H9 (cell line): Measurements from ENCODE around the gene ALPG. TPM values are rescaled to one million over a fixed set of nuclear protein-coding genes. Genes with fewer than 3 reads are reported as not detected.

Experiments
- DNase-seq: peaks from one replicate; pipeline ENCODE4 v3.0.0-alpha.2; 2017
- H2AFZ ChIP-seq: one replicate; pipeline ENCODE4 v1.6.1; 2013; ENCODE audit warnings: mild to moderate bottlenecking, low read length, control low read depth, moderate library complexity
- H2AK5ac ChIP-seq: 2 replicates; pipeline ENCODE4 v1.6.1; 2013; ENCODE audit warnings: low read length, control low read depth, mixed read lengths; ENCODE audit not compliant: insufficient read length
- H2BK120ac ChIP-seq: one replicate; pipeline ENCODE4 v1.6.1; 2013; ENCODE audit warnings: low read depth, mild to moderate bottlenecking, low read length, control low read depth, inconsistent platforms; ENCODE audit not compliant: poor library complexity, severe bottlenecking
- H2BK12ac ChIP-seq: 2 replicates; pipeline ENCODE4 v1.6.1; 2013; ENCODE audit warnings: low read length, control low read depth, mixed read lengths, low read depth; ENCODE audit not compliant: insufficient read length
- H2BK15ac ChIP-seq: 2 replicates; pipeline ENCODE4 v1.6.1; 2013; ENCODE audit warnings: low read depth, low read length, control low read depth
- H2BK20ac ChIP-seq: one replicate; pipeline ENCODE4 v1.6.1; 2013; ENCODE audit warnings: low read depth, mild to moderate bottlenecking, low read length, control low read depth, inconsistent platforms; ENCODE audit not compliant: poor library complexity, severe bottlenecking
- H2BK5ac ChIP-seq: 2 replicates; pipeline ENCODE4 v1.6.1; 2013; ENCODE audit warnings: low read length, control low read depth, mixed read lengths; ENCODE audit not compliant: insufficient read length
- H3K14ac ChIP-seq: 2 replicates; pipeline ENCODE4 v1.6.1; 2013; ENCODE audit warnings: low read length, control low read depth; ENCODE audit not compliant: insufficient read depth
- H3K18ac ChIP-seq: 2 replicates; pipeline ENCODE4 v1.6.1; 2013; ENCODE audit warnings: low read depth, mild to moderate bottlenecking, mixed read lengths, low read length, control low read depth; ENCODE audit not compliant: insufficient read length
- H3K23ac ChIP-seq: 2 replicates; pipeline ENCODE4 v1.6.1; 2013; ENCODE audit warnings: low read length, control low read depth, mixed read lengths, low read depth; ENCODE audit not compliant: insufficient read length
- H3K23me2 ChIP-seq: 2 replicates; pipeline ENCODE4 v1.6.1; 2013; ENCODE audit warnings: low read depth, mild to moderate bottlenecking, mixed read lengths, low read length, control low read depth; ENCODE audit not compliant: insufficient read length, poor library complexity, severe bottlenecking
- H3K27ac ChIP-seq: 2 replicates; pipeline ENCODE4 v1.5.1; 2013; ENCODE audit warnings: low read length, control low read depth, mixed read lengths, low read depth; ENCODE audit not compliant: insufficient read length
- H3K27me3 ChIP-seq: 2 replicates; pipeline ENCODE4 v1.6.1; 2013; ENCODE audit warnings: low read length, control low read depth, inconsistent platforms; ENCODE audit not compliant: insufficient read depth
- H3K4ac ChIP-seq: 2 replicates; pipeline ENCODE4 v1.6.1; 2013; ENCODE audit warnings: low read depth, mild to moderate bottlenecking, control low read depth, inconsistent platforms, low read length, moderate library complexity
- H3K4me1 ChIP-seq: 2 replicates; pipeline ENCODE4 v1.6.1; 2013; ENCODE audit warnings: low read length, control low read depth, inconsistent platforms; ENCODE audit not compliant: insufficient read depth
- H3K4me2 ChIP-seq: 2 replicates; pipeline ENCODE4 v1.6.1; 2013; ENCODE audit warnings: low read length, control low read depth, mixed read lengths; ENCODE audit not compliant: insufficient read length, insufficient read depth
- H3K56ac ChIP-seq: 2 replicates; pipeline ENCODE4 v1.6.1; 2013; ENCODE audit warnings: low read depth, mild to moderate bottlenecking, mixed read lengths, low read length, control low read depth; ENCODE audit not compliant: insufficient read length
- H3K79me1 ChIP-seq: 2 replicates; pipeline ENCODE4 v1.6.1; 2013; ENCODE audit warnings: low read depth, mild to moderate bottlenecking, moderate library complexity, low read length, control low read depth, inconsistent platforms; ENCODE audit not compliant: insufficient read depth, poor library complexity, severe bottlenecking
- H3K79me2 ChIP-seq: 2 replicates; pipeline ENCODE4 v1.6.1; 2013; ENCODE audit warnings: low read length, control low read depth, inconsistent platforms; ENCODE audit not compliant: insufficient read depth
- H3K9ac ChIP-seq: 2 replicates; pipeline ENCODE4 v1.6.1; 2013; ENCODE audit warnings: low read length, control low read depth, mixed read lengths; ENCODE audit not compliant: insufficient read length; ENCODE audit errors: extremely low read depth
- H3K9me3 ChIP-seq: one replicate; pipeline ENCODE4 v1.6.1; 2013; ENCODE audit warnings: low read depth, low read length, inconsistent platforms; ENCODE audit not compliant: control insufficient read depth
- H3T11ph ChIP-seq: one replicate; pipeline ENCODE4 v1.6.1; 2013; ENCODE audit warnings: mild to moderate bottlenecking, low read length, control low read depth, inconsistent platforms
- H4K20me1 ChIP-seq: one replicate; pipeline ENCODE4 v1.6.1; 2013; ENCODE audit not compliant: control insufficient read depth, insufficient read length, insufficient read depth
- H4K5ac ChIP-seq: 2 replicates; pipeline ENCODE4 v1.6.1; 2013; ENCODE audit warnings: low read depth, mild to moderate bottlenecking, mixed read lengths, low read length, control low read depth; ENCODE audit not compliant: insufficient read length
- H4K8ac ChIP-seq: replicated peaks from 2 replicates; pipeline ENCODE4 v1.6.1; 2013; ENCODE audit warnings: low read length, control low read depth, mixed read lengths, low read depth; ENCODE audit not compliant: insufficient read length
- H4K91ac ChIP-seq: 2 replicates; pipeline ENCODE4 v1.6.1; 2013; ENCODE audit warnings: low read depth, mild to moderate bottlenecking, moderate library complexity, mixed read lengths, low read length, control low read depth; ENCODE audit not compliant: insufficient read length
- H3K27ac Mint-ChIP-seq, 3 experiments: 2 replicates in 2 of 3; 3 replicates in 1 of 3; pipeline ENCODE4 v1.8.0; 2020 to 2021; ENCODE audit warnings: mixed read lengths in 3 of 3, mild to moderate bottlenecking in 1 of 3, moderate library complexity in 1 of 3
- H3K27me3 Mint-ChIP-seq: 2 replicates; pipeline ENCODE4 v1.8.0; 2021; ENCODE audit warnings: low read depth, mild to moderate bottlenecking, moderate library complexity, mixed read lengths
- H3K36me3 Mint-ChIP-seq, 3 experiments: 2 replicates in 2 of 3; 3 replicates in 1 of 3; pipeline ENCODE4 v1.8.0; 2020 to 2021; ENCODE audit warnings: low read depth in 3 of 3, mixed read lengths in 3 of 3; ENCODE audit not compliant: insufficient read depth in 1 of 3
- H3K4me1 Mint-ChIP-seq, 2 experiments: 2 replicates each; pipeline ENCODE4 v1.8.0; 2020; ENCODE audit warnings: mixed read lengths in 2 of 2
- H3K4me3 Mint-ChIP-seq, 2 experiments: 2 replicates in 1 of 2; 3 replicates in 1 of 2; pipeline ENCODE4 v1.8.0; 2020 to 2021; ENCODE audit warnings: mild to moderate bottlenecking in 2 of 2, mixed read lengths in 2 of 2, moderate library complexity in 1 of 2
- H3K9me3 Mint-ChIP-seq, 2 experiments: 2 replicates in 1 of 2; 3 replicates in 1 of 2; pipeline ENCODE4 v1.8.0; 2020; ENCODE audit warnings: mild to moderate bottlenecking in 2 of 2, mixed read lengths in 2 of 2, moderate library complexity in 1 of 2
- WGBS: extraction: QIAGEN DNeasy Blood & Tissue Kit; methylation state at CpG from one replicate; pipeline ENCODE4 v1.1.7; 2013; ENCODE audit warnings: missing lambda C conversion rate, low lambda C conversion rate, mixed read lengths; ENCODE audit not compliant: insufficient read length; ENCODE audit errors: extremely low coverage; 5-methylcytosine and 5-hydroxymethylcytosine counted together
- total RNA-seq: library from RNA; stranded (reverse); gene quantifications from 2 replicates; pipeline ENCODE4 v1.2.1, GENCODE V29; 2021
- TF ChIP-seq, protein P1 (sequence below): fragments of 200-600 bp; sonication (generic); conservative IDR thresholded peaks from 3 replicates; pipeline ENCODE4 v1.8.0; 2021; ENCODE audit warnings: antibody characterized with exemption, mild to moderate bottlenecking

The ALPG gene
- total RNA-seq, 1 experiment from 2014 or later: 1.3 TPM

DNA sequence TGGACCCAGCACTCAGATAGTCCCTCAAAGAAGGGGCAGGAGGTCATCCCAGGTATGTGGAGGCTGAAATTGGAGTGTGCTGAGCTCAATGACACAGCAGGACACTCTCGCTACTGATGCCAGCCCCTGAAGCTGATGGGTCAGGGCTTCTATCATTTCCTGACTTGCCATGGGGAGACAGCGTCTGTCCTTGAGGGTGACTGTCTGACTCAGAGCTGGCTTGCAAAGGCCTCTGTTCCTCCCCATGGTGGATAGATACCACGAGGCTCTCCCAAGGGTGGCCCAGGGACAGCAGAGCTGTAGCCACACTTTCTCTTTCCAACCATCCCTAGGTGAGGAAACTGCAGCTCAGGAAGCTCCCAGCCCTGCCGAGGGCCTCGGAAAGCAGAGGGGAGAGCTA is 10.8 kb downstream of the ALPG start:
- H3K27me3 ChIP-seq: peaks cover 28% of the 10 kb centered on the region; the same call in 1 of the 2 replicates
- no peak overlapping the region for H2AFZ ChIP-seq
- no peak overlapping the region for H3K4ac ChIP-seq
- H4K5ac ChIP-seq: no peak overlapping the region
- no peak overlapping the region for H3K23ac ChIP-seq
- H3K9ac ChIP-seq: no peak overlapping the region
- no peak overlapping the region for H2AK5ac ChIP-seq
- no peaks in the 10 kb centered on the region for H3K79me2 ChIP-seq
- H2BK15ac ChIP-seq: no peak overlapping the region; the same call in 1 of the 2 replicates
- Mint-ChIP-seq H3K27ac (no peak overlapping the region), H3K36me3 (peaks cover 6 to 85% (median 46%) of the 10 kb centered on the region in 3 experiments), H3K27me3 (peaks cover 56% of the 10 kb centered on the region), H3K9me3 (peaks cover 9 to 10% of the 10 kb centered on the region in 2 experiments), H3K4me3 (peak overlapping the region in 1 of 2 experiments; percentile 84; a peak in 2 of 5 replicates), H3K4me1 (peaks cover 22 to 26% of the 10 kb centered on the region in 2 experiments)
- TF ChIP-seq, protein P1, sequence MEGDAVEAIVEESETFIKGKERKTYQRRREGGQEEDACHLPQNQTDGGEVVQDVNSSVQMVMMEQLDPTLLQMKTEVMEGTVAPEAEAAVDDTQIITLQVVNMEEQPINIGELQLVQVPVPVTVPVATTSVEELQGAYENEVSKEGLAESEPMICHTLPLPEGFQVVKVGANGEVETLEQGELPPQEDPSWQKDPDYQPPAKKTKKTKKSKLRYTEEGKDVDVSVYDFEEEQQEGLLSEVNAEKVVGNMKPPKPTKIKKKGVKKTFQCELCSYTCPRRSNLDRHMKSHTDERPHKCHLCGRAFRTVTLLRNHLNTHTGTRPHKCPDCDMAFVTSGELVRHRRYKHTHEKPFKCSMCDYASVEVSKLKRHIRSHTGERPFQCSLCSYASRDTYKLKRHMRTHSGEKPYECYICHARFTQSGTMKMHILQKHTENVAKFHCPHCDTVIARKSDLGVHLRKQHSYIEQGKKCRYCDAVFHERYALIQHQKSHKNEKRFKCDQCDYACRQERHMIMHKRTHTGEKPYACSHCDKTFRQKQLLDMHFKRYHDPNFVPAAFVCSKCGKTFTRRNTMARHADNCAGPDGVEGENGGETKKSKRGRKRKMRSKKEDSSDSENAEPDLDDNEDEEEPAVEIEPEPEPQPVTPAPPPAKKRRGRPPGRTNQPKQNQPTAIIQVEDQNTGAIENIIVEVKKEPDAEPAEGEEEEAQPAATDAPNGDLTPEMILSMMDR: no peak
- H3K23me2 ChIP-seq: peaks cover 23% of the 10 kb centered on the region
- DNase-seq: no peak
- H4K20me1 ChIP-seq: peaks cover 7% of the 10 kb centered on the region
- H3K79me1 ChIP-seq: no peaks in the 10 kb centered on the region
- no peak overlapping the region for H3K14ac ChIP-seq
- no peak overlapping the region for H2BK5ac ChIP-seq
- H2BK120ac ChIP-seq: no peak overlapping the region
- no peak overlapping the region for H3K27ac ChIP-seq
- no CpG with 5 or more reads among the region's 5 CpGs for WGBS
- H3T11ph ChIP-seq: no peak overlapping the region
- no peaks in the 10 kb centered on the region for H3K9me3 ChIP-seq
- no peak overlapping the region for H4K91ac ChIP-seq
- H2BK20ac ChIP-seq: no peak overlapping the region
- H3K4me1 ChIP-seq: peaks cover 2% of the 10 kb centered on the region; the same call in 1 of the 2 replicates
- no peak overlapping the region for H4K8ac ChIP-seq
- H3K18ac ChIP-seq: no peak overlapping the region
- H3K56ac ChIP-seq: no peak overlapping the region
- no peak overlapping the region for H3K4me2 ChIP-seq
- H2BK12ac ChIP-seq: no peak overlapping the region
